MM.1S (cell line): Measurements from ENCODE around the gene LTB.

ENCODE experiments used
- EZH2 ChIP-seq: fragments of 300-600 bp; sonication (generic); optimal IDR thresholded peaks from 2 replicates; pipeline ENCODE3; 2017; ENCODE audit warnings: low read depth, mild to moderate bottlenecking, antibody characterized with exemption, low read length, mixed read lengths
- EZH2phosphoT487 ChIP-seq: fragments of 300-600 bp; sonication (generic); IDR thresholded peaks from 2 replicates; pipeline ENCODE4 v1.6.1; 2018; ENCODE audit warnings: antibody characterized with exemption, low read length
- TF ChIP-seq, protein P1 (sequence below): fragments of 300-600 bp; sonication (generic); IDR thresholded peaks from 2 replicates; pipeline ENCODE4 v1.5.1; 2016; ENCODE audit warnings: antibody characterized with exemption, low read length, mixed read lengths

DNA sequence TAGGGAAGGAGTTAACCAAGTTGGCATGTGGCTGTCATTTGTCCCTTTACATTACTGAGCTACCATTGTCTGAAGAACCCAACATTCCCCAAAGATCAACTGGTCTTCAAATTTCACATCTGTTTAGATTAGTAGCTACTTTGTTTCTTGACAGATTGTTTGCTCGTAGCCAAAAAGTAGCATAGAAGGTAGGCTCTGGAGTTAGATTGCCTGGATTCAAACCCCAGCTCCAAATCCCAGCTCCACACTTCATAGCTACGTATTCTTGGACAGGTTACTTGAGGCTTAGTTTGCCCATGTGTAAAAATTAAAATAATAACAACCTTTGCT lies 33.7 kb downstream of the LTB start:
- TF ChIP-seq, protein P1, sequence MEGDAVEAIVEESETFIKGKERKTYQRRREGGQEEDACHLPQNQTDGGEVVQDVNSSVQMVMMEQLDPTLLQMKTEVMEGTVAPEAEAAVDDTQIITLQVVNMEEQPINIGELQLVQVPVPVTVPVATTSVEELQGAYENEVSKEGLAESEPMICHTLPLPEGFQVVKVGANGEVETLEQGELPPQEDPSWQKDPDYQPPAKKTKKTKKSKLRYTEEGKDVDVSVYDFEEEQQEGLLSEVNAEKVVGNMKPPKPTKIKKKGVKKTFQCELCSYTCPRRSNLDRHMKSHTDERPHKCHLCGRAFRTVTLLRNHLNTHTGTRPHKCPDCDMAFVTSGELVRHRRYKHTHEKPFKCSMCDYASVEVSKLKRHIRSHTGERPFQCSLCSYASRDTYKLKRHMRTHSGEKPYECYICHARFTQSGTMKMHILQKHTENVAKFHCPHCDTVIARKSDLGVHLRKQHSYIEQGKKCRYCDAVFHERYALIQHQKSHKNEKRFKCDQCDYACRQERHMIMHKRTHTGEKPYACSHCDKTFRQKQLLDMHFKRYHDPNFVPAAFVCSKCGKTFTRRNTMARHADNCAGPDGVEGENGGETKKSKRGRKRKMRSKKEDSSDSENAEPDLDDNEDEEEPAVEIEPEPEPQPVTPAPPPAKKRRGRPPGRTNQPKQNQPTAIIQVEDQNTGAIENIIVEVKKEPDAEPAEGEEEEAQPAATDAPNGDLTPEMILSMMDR, result no peak
- TF ChIP-seq EZH2, result no peak
- TF ChIP-seq EZH2phosphoT487, result no peak
